H9 (cell line): ENCODE measurements around the gene ITIH4. TPM values are rescaled to one million over a fixed set of nuclear protein-coding genes. Genes with fewer than 3 reads are reported as not detected.

Source experiments
- DNase-seq: peaks from one replicate; pipeline ENCODE4 v3.0.0-alpha.2; 2017
- H2AFZ ChIP-seq: one replicate; pipeline ENCODE4 v1.6.1; 2013; ENCODE audit warnings: mild to moderate bottlenecking, low read length, control low read depth, moderate library complexity
- H2AK5ac ChIP-seq: 2 replicates; pipeline ENCODE4 v1.6.1; 2013; ENCODE audit warnings: low read length, control low read depth, mixed read lengths; ENCODE audit not compliant: insufficient read length
- H2BK120ac ChIP-seq: one replicate; pipeline ENCODE4 v1.6.1; 2013; ENCODE audit warnings: low read depth, mild to moderate bottlenecking, low read length, control low read depth, inconsistent platforms; ENCODE audit not compliant: poor library complexity, severe bottlenecking
- H2BK12ac ChIP-seq: 2 replicates; pipeline ENCODE4 v1.6.1; 2013; ENCODE audit warnings: low read length, control low read depth, mixed read lengths, low read depth; ENCODE audit not compliant: insufficient read length
- H2BK15ac ChIP-seq: 2 replicates; pipeline ENCODE4 v1.6.1; 2013; ENCODE audit warnings: low read depth, low read length, control low read depth
- H2BK20ac ChIP-seq: one replicate; pipeline ENCODE4 v1.6.1; 2013; ENCODE audit warnings: low read depth, mild to moderate bottlenecking, low read length, control low read depth, inconsistent platforms; ENCODE audit not compliant: poor library complexity, severe bottlenecking
- H2BK5ac ChIP-seq: 2 replicates; pipeline ENCODE4 v1.6.1; 2013; ENCODE audit warnings: low read length, control low read depth, mixed read lengths; ENCODE audit not compliant: insufficient read length
- H3K14ac ChIP-seq: 2 replicates; pipeline ENCODE4 v1.6.1; 2013; ENCODE audit warnings: low read length, control low read depth; ENCODE audit not compliant: insufficient read depth
- H3K18ac ChIP-seq: 2 replicates; pipeline ENCODE4 v1.6.1; 2013; ENCODE audit warnings: low read depth, mild to moderate bottlenecking, mixed read lengths, low read length, control low read depth; ENCODE audit not compliant: insufficient read length
- H3K23ac ChIP-seq: 2 replicates; pipeline ENCODE4 v1.6.1; 2013; ENCODE audit warnings: low read length, control low read depth, mixed read lengths, low read depth; ENCODE audit not compliant: insufficient read length
- H3K23me2 ChIP-seq: 2 replicates; pipeline ENCODE4 v1.6.1; 2013; ENCODE audit warnings: low read depth, mild to moderate bottlenecking, mixed read lengths, low read length, control low read depth; ENCODE audit not compliant: insufficient read length, poor library complexity, severe bottlenecking
- H3K27ac ChIP-seq: 2 replicates; pipeline ENCODE4 v1.5.1; 2013; ENCODE audit warnings: low read length, control low read depth, mixed read lengths, low read depth; ENCODE audit not compliant: insufficient read length
- H3K27me3 ChIP-seq: 2 replicates; pipeline ENCODE4 v1.6.1; 2013; ENCODE audit warnings: low read length, control low read depth, inconsistent platforms; ENCODE audit not compliant: insufficient read depth
- H3K4ac ChIP-seq: 2 replicates; pipeline ENCODE4 v1.6.1; 2013; ENCODE audit warnings: low read depth, mild to moderate bottlenecking, control low read depth, inconsistent platforms, low read length, moderate library complexity
- H3K4me1 ChIP-seq: 2 replicates; pipeline ENCODE4 v1.6.1; 2013; ENCODE audit warnings: low read length, control low read depth, inconsistent platforms; ENCODE audit not compliant: insufficient read depth
- H3K4me2 ChIP-seq: 2 replicates; pipeline ENCODE4 v1.6.1; 2013; ENCODE audit warnings: low read length, control low read depth, mixed read lengths; ENCODE audit not compliant: insufficient read length, insufficient read depth
- H3K56ac ChIP-seq: 2 replicates; pipeline ENCODE4 v1.6.1; 2013; ENCODE audit warnings: low read depth, mild to moderate bottlenecking, mixed read lengths, low read length, control low read depth; ENCODE audit not compliant: insufficient read length
- H3K79me1 ChIP-seq: 2 replicates; pipeline ENCODE4 v1.6.1; 2013; ENCODE audit warnings: low read depth, mild to moderate bottlenecking, moderate library complexity, low read length, control low read depth, inconsistent platforms; ENCODE audit not compliant: insufficient read depth, poor library complexity, severe bottlenecking
- H3K79me2 ChIP-seq: 2 replicates; pipeline ENCODE4 v1.6.1; 2013; ENCODE audit warnings: low read length, control low read depth, inconsistent platforms; ENCODE audit not compliant: insufficient read depth
- H3K9ac ChIP-seq: 2 replicates; pipeline ENCODE4 v1.6.1; 2013; ENCODE audit warnings: low read length, control low read depth, mixed read lengths; ENCODE audit not compliant: insufficient read length; ENCODE audit errors: extremely low read depth
- H3K9me3 ChIP-seq: one replicate; pipeline ENCODE4 v1.6.1; 2013; ENCODE audit warnings: low read depth, low read length, inconsistent platforms; ENCODE audit not compliant: control insufficient read depth
- H3T11ph ChIP-seq: one replicate; pipeline ENCODE4 v1.6.1; 2013; ENCODE audit warnings: mild to moderate bottlenecking, low read length, control low read depth, inconsistent platforms
- H4K20me1 ChIP-seq: one replicate; pipeline ENCODE4 v1.6.1; 2013; ENCODE audit not compliant: control insufficient read depth, insufficient read length, insufficient read depth
- H4K5ac ChIP-seq: 2 replicates; pipeline ENCODE4 v1.6.1; 2013; ENCODE audit warnings: low read depth, mild to moderate bottlenecking, mixed read lengths, low read length, control low read depth; ENCODE audit not compliant: insufficient read length
- H4K8ac ChIP-seq: replicated peaks from 2 replicates; pipeline ENCODE4 v1.6.1; 2013; ENCODE audit warnings: low read length, control low read depth, mixed read lengths, low read depth; ENCODE audit not compliant: insufficient read length
- H4K91ac ChIP-seq: 2 replicates; pipeline ENCODE4 v1.6.1; 2013; ENCODE audit warnings: low read depth, mild to moderate bottlenecking, moderate library complexity, mixed read lengths, low read length, control low read depth; ENCODE audit not compliant: insufficient read length
- H3K27ac Mint-ChIP-seq, 3 experiments: 2 replicates in 2 of 3; 3 replicates in 1 of 3; pipeline ENCODE4 v1.8.0; 2020 to 2021; ENCODE audit warnings: mixed read lengths in 3 of 3, mild to moderate bottlenecking in 1 of 3, moderate library complexity in 1 of 3
- H3K27me3 Mint-ChIP-seq: 2 replicates; pipeline ENCODE4 v1.8.0; 2021; ENCODE audit warnings: low read depth, mild to moderate bottlenecking, moderate library complexity, mixed read lengths
- H3K36me3 Mint-ChIP-seq, 3 experiments: 2 replicates in 2 of 3; 3 replicates in 1 of 3; pipeline ENCODE4 v1.8.0; 2020 to 2021; ENCODE audit warnings: low read depth in 3 of 3, mixed read lengths in 3 of 3; ENCODE audit not compliant: insufficient read depth in 1 of 3
- H3K4me1 Mint-ChIP-seq, 2 experiments: 2 replicates each; pipeline ENCODE4 v1.8.0; 2020; ENCODE audit warnings: mixed read lengths in 2 of 2
- H3K4me3 Mint-ChIP-seq, 2 experiments: 2 replicates in 1 of 2; 3 replicates in 1 of 2; pipeline ENCODE4 v1.8.0; 2020 to 2021; ENCODE audit warnings: mild to moderate bottlenecking in 2 of 2, mixed read lengths in 2 of 2, moderate library complexity in 1 of 2
- H3K9me3 Mint-ChIP-seq, 2 experiments: 2 replicates in 1 of 2; 3 replicates in 1 of 2; pipeline ENCODE4 v1.8.0; 2020; ENCODE audit warnings: mild to moderate bottlenecking in 2 of 2, mixed read lengths in 2 of 2, moderate library complexity in 1 of 2
- CTCF ChIP-seq: fragments of 200-600 bp; sonication (generic); conservative IDR thresholded peaks from 3 replicates; pipeline ENCODE4 v1.8.0; 2021; ENCODE audit warnings: antibody characterized with exemption, mild to moderate bottlenecking
- WGBS: extraction: QIAGEN DNeasy Blood & Tissue Kit; methylation state at CpG from one replicate; pipeline ENCODE4 v1.1.7; 2013; ENCODE audit warnings: missing lambda C conversion rate, low lambda C conversion rate, mixed read lengths; ENCODE audit not compliant: insufficient read length; ENCODE audit errors: extremely low coverage; 5-methylcytosine and 5-hydroxymethylcytosine counted together
- total RNA-seq: library from RNA; stranded (reverse); gene quantifications from 2 replicates; pipeline ENCODE4 v1.2.1, GENCODE V29; 2021

ITIH4 gene
- total RNA-seq, 1 experiment from 2014 or later = 3.0 TPM

GRCh38 chr3:52848617-52849016 lies 18.1 kb upstream of the ITIH4 start:
- no peak overlapping the region for H2BK15ac ChIP-seq
- H3K4me2 ChIP-seq = no peak overlapping the region
- H3K27ac Mint-ChIP-seq = no peak overlapping the region
- H3K4me3 Mint-ChIP-seq = no peak overlapping the region
- H3K23me2 ChIP-seq = no peaks in the 10 kb centered on the region
- no peaks in the 10 kb centered on the region for H3K27me3 ChIP-seq
- no peaks in the 10 kb centered on the region for H4K20me1 ChIP-seq
- no peak overlapping the region for H3K9ac ChIP-seq
- no peak overlapping the region for H4K5ac ChIP-seq
- no peaks in the 10 kb centered on the region for H3K79me1 ChIP-seq
- no peaks in the 10 kb centered on the region for H3K4me1 ChIP-seq
- H2BK5ac ChIP-seq = no peak overlapping the region
- H3K4ac ChIP-seq = no peak overlapping the region
- no peak overlapping the region for H2AFZ ChIP-seq
- H3K9me3 ChIP-seq = no peaks in the 10 kb centered on the region
- no peak overlapping the region for H3K27ac ChIP-seq
- no peak overlapping the region for H3K56ac ChIP-seq
- DNase-seq = no peak
- H3K18ac ChIP-seq = no peak overlapping the region
- H2BK120ac ChIP-seq = no peak overlapping the region
- peaks cover 15 to 40% (median 31%) of the 10 kb centered on the region in 3 experiments for H3K36me3 Mint-ChIP-seq
- no peaks in the 10 kb centered on the region; a peak in 1 of 5 replicates for H3K9me3 Mint-ChIP-seq
- H3K27me3 Mint-ChIP-seq = no peaks in the 10 kb centered on the region
- H3K79me2 ChIP-seq = no peaks in the 10 kb centered on the region
- H2BK12ac ChIP-seq = no peak overlapping the region
- no peak for TF ChIP-seq CTCF
- H4K8ac ChIP-seq = no peak overlapping the region
- no peak overlapping the region for H4K91ac ChIP-seq
- H3T11ph ChIP-seq = no peak overlapping the region
- no peak overlapping the region for H2AK5ac ChIP-seq
- H3K23ac ChIP-seq = no peak overlapping the region
- no peak overlapping the region for H2BK20ac ChIP-seq
- H3K14ac ChIP-seq = no peak overlapping the region
- H3K4me1 Mint-ChIP-seq = peaks cover 8 to 9% of the 10 kb centered on the region in 2 experiments
- WGBS = no CpG with 5 or more reads among the region's 7 CpGs
